HepG2 (cell line): ENCODE measurements around the gene CASKIN2. TPM values are rescaled to one million over a fixed set of nuclear protein-coding genes. Genes with fewer than 3 reads are reported as not detected.

Source experiments
- AFF4 ChIP-seq: sonication (generic); formaldehyde crosslinking; IDR thresholded peaks from 2 replicates; pipeline ENCODE4 v1.4.0; 2020; ENCODE audit warnings: missing genetic modification reagents
- DMAP1 ChIP-seq: IDR thresholded peaks from 2 replicates; pipeline ENCODE4 v1.6.1; 2016
- FOXC1 ChIP-seq: sonication (generic); formaldehyde crosslinking; IDR thresholded peaks from 2 replicates; pipeline ENCODE4 v1.8.0; 2022; ENCODE audit warnings: mild to moderate bottlenecking, missing genetic modification reagents, borderline replicate concordance
- HDAC2 ChIP-seq: sonication (generic); formaldehyde crosslinking; IDR thresholded peaks from 2 replicates; pipeline ENCODE4 v1.4.0; 2020; ENCODE audit warnings: missing genetic modification reagents
- HDAC6 ChIP-seq: fragments of 200-600 bp; sonication (generic); IDR thresholded peaks from 2 replicates; pipeline ENCODE4 v1.7.0; 2017; ENCODE audit warnings: mild to moderate bottlenecking, antibody characterized with exemption, low read length, low read depth
- KDM4B ChIP-seq: sonication (generic); formaldehyde crosslinking; IDR thresholded peaks from 2 replicates; pipeline ENCODE4 v1.4.0; 2020; ENCODE audit warnings: missing genetic modification reagents
- NR2C2 ChIP-seq: sonication (generic); formaldehyde crosslinking; IDR thresholded peaks from 2 replicates; pipeline ENCODE4 v1.4.0; 2020; ENCODE audit warnings: missing genetic modification reagents, mild to moderate bottlenecking, moderate library complexity, borderline replicate concordance
- PAWR ChIP-seq: sonication (generic); formaldehyde crosslinking; IDR thresholded peaks from 2 replicates; pipeline ENCODE4 v1.4.0; 2020; ENCODE audit warnings: missing genetic modification reagents, mild to moderate bottlenecking, borderline replicate concordance
- SMARCC2 ChIP-seq: fragments of 450-650 bp; IDR thresholded peaks from 2 replicates; pipeline ENCODE4 v1.6.1; 2017; ENCODE audit warnings: antibody characterized with exemption, mild to moderate bottlenecking
- XRCC5 ChIP-seq: fragments of 200-400 bp; formaldehyde crosslinking; optimal IDR thresholded peaks from 2 replicates; pipeline ENCODE3; 2017; ENCODE audit warnings: mild to moderate bottlenecking, low read length
- ZNF160 ChIP-seq: sonication (generic); formaldehyde crosslinking; IDR thresholded peaks from 2 replicates; pipeline ENCODE4 v1.8.0; 2022; ENCODE audit warnings: mild to moderate bottlenecking, inconsistent platforms, missing genetic modification reagents
- ZNF292 ChIP-seq: sonication (generic); formaldehyde crosslinking; IDR thresholded peaks from 2 replicates; pipeline ENCODE4 v1.8.1; 2022; ENCODE audit warnings: mild to moderate bottlenecking, low read depth, missing genetic modification reagents, borderline replicate concordance
- ZNF34 ChIP-seq: sonication (generic); formaldehyde crosslinking; IDR thresholded peaks from 2 replicates; pipeline ENCODE4 v1.4.0; 2020; ENCODE audit warnings: mild to moderate bottlenecking, missing genetic modification reagents, borderline replicate concordance
- ZNF564 ChIP-seq: sonication (generic); formaldehyde crosslinking; IDR thresholded peaks from 2 replicates; pipeline ENCODE4 v1.8.1; 2023; ENCODE audit warnings: mild to moderate bottlenecking, missing genetic modification reagents
- ZNF572 ChIP-seq: sonication (generic); formaldehyde crosslinking; IDR thresholded peaks from 2 replicates; pipeline ENCODE4 v1.5.1; 2020; ENCODE audit warnings: mild to moderate bottlenecking, missing genetic modification reagents
- ZNF577 ChIP-seq: sonication (generic); formaldehyde crosslinking; IDR thresholded peaks from 2 replicates; pipeline ENCODE4 v1.4.0; 2020; ENCODE audit warnings: mild to moderate bottlenecking, low read depth, missing genetic modification reagents, borderline replicate concordance
- ZNF773 ChIP-seq: sonication (generic); formaldehyde crosslinking; IDR thresholded peaks from 2 replicates; pipeline ENCODE4 v1.4.0; 2020; ENCODE audit warnings: missing genetic modification reagents, borderline replicate concordance
- ZNF777 ChIP-seq: sonication (generic); formaldehyde crosslinking; IDR thresholded peaks from 2 replicates; pipeline ENCODE4 v1.4.0; 2020; ENCODE audit warnings: missing genetic modification reagents
- polyA plus RNA-seq, 8 experiments: library from polyadenylated mRNA; depleted of rRNA in 3 of 8; stranded (reverse) in 7 of 8; unstranded in 1 of 8; fragments of >200 nt; fragmentation: Illumina TruSeq in 4 of 8; extraction: Trizol in 4 of 8; gene quantifications; 2 replicates each; pipeline versions ENCODE4 v1.2.1 to v1.2.3, GENCODE V29; 2011 to 2016; ENCODE audit warnings: low read depth in 4 of 8, missing spikeins in 1 of 8, mixed read lengths in 1 of 8; ENCODE audit not compliant: insufficient read depth in 1 of 8
- total RNA-seq, 5 experiments: library from RNA; depleted of rRNA; stranded (reverse); fragments of >200 nt; fragmentation: Illumina TruSeq; extraction: Trizol; gene quantifications; 2 replicates each; pipeline ENCODE4 v1.2.3, GENCODE V29; 2016; ENCODE audit warnings: low read depth in 1 of 5
- TF ChIP-seq, protein P1 (sequence below): IDR thresholded peaks from 2 replicates; pipeline ENCODE4 v1.6.1; 2012; ENCODE audit warnings: low read length, improper control_type of control experiment
- TF ChIP-seq, protein P2 (sequence below): sonication (generic); formaldehyde crosslinking; IDR thresholded peaks from 2 replicates; pipeline ENCODE4 v1.9.0; 2022; ENCODE audit warnings: missing genetic modification reagents, mild to moderate bottlenecking, borderline replicate concordance

Gene CASKIN2
- total and polyA plus RNA-seq, 2 of the 13 experiments (the other 11 are each of a cell fraction or from before 2014, with no cell fraction given): 5.2 to 7.8 TPM

- no peak for TF ChIP-seq PAWR
- TF ChIP-seq ZNF777 (CRISPR knock-in tag): no peak; the same call in 1 of the 2 replicates
- no peak for TF ChIP-seq ZNF773 (CRISPR knock-in tag)
- TF ChIP-seq KDM4B (CRISPR knock-in tag): 0 out of 2 replicates have a peak, but pooled peaks have one; percentile 22
- no peak for TF ChIP-seq ZNF564 (CRISPR knock-in tag)
- TF ChIP-seq, protein P1, sequence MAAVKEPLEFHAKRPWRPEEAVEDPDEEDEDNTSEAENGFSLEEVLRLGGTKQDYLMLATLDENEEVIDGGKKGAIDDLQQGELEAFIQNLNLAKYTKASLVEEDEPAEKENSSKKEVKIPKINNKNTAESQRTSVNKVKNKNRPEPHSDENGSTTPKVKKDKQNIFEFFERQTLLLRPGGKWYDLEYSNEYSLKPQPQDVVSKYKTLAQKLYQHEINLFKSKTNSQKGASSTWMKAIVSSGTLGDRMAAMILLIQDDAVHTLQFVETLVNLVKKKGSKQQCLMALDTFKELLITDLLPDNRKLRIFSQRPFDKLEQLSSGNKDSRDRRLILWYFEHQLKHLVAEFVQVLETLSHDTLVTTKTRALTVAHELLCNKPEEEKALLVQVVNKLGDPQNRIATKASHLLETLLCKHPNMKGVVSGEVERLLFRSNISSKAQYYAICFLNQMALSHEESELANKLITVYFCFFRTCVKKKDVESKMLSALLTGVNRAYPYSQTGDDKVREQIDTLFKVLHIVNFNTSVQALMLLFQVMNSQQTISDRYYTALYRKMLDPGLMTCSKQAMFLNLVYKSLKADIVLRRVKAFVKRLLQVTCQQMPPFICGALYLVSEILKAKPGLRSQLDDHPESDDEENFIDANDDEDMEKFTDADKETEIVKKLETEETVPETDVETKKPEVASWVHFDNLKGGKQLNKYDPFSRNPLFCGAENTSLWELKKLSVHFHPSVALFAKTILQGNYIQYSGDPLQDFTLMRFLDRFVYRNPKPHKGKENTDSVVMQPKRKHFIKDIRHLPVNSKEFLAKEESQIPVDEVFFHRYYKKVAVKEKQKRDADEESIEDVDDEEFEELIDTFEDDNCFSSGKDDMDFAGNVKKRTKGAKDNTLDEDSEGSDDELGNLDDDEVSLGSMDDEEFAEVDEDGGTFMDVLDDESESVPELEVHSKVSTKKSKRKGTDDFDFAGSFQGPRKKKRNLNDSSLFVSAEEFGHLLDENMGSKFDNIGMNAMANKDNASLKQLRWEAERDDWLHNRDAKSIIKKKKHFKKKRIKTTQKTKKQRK: no peak
- TF ChIP-seq, protein P2, sequence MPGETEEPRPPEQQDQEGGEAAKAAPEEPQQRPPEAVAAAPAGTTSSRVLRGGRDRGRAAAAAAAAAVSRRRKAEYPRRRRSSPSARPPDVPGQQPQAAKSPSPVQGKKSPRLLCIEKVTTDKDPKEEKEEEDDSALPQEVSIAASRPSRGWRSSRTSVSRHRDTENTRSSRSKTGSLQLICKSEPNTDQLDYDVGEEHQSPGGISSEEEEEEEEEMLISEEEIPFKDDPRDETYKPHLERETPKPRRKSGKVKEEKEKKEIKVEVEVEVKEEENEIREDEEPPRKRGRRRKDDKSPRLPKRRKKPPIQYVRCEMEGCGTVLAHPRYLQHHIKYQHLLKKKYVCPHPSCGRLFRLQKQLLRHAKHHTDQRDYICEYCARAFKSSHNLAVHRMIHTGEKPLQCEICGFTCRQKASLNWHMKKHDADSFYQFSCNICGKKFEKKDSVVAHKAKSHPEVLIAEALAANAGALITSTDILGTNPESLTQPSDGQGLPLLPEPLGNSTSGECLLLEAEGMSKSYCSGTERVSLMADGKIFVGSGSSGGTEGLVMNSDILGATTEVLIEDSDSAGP (CRISPR knock-in tag): no peak
- TF ChIP-seq HDAC2 (CRISPR knock-in tag): peak; percentile 58; the same call in 1 of the 2 replicates
- TF ChIP-seq ZNF577 (CRISPR knock-in tag): no peak
- no peak for TF ChIP-seq AFF4 (CRISPR knock-in tag)
- TF ChIP-seq HDAC6: no peak
- TF ChIP-seq DMAP1: no peak; the same call in 1 of the 2 replicates
- TF ChIP-seq XRCC5: no peak
- TF ChIP-seq ZNF34 (CRISPR knock-in tag): no peak
- no peak for TF ChIP-seq ZNF572 (CRISPR knock-in tag)
- no peak for TF ChIP-seq SMARCC2
- TF ChIP-seq ZNF292 (CRISPR knock-in tag): peak; percentile 31; the same call in 1 of the 2 replicates
- TF ChIP-seq ZNF160 (CRISPR knock-in tag): no peak
- no peak for TF ChIP-seq FOXC1 (CRISPR knock-in tag)
- 0 out of 2 replicates have a peak, but pooled peaks have one; percentile 26 for TF ChIP-seq NR2C2 (CRISPR knock-in tag)
Observed at GRCh38 chr17:75459590-75460267, 55.6 kb downstream of the CASKIN2 start (continued).
